SKM-1 treated with dmso at 0.1 percent for 144 hours (cell line): Measurements from ENCODE around the gene KIAA1755.

ENCODE experiments used
- DNase-seq: peaks from one replicate; lab custom pipeline; 2025; ENCODE audit not compliant: unreplicated experiment; lab: John Stamatoyannopoulos, UW

The KIAA1755 gene, protein sequence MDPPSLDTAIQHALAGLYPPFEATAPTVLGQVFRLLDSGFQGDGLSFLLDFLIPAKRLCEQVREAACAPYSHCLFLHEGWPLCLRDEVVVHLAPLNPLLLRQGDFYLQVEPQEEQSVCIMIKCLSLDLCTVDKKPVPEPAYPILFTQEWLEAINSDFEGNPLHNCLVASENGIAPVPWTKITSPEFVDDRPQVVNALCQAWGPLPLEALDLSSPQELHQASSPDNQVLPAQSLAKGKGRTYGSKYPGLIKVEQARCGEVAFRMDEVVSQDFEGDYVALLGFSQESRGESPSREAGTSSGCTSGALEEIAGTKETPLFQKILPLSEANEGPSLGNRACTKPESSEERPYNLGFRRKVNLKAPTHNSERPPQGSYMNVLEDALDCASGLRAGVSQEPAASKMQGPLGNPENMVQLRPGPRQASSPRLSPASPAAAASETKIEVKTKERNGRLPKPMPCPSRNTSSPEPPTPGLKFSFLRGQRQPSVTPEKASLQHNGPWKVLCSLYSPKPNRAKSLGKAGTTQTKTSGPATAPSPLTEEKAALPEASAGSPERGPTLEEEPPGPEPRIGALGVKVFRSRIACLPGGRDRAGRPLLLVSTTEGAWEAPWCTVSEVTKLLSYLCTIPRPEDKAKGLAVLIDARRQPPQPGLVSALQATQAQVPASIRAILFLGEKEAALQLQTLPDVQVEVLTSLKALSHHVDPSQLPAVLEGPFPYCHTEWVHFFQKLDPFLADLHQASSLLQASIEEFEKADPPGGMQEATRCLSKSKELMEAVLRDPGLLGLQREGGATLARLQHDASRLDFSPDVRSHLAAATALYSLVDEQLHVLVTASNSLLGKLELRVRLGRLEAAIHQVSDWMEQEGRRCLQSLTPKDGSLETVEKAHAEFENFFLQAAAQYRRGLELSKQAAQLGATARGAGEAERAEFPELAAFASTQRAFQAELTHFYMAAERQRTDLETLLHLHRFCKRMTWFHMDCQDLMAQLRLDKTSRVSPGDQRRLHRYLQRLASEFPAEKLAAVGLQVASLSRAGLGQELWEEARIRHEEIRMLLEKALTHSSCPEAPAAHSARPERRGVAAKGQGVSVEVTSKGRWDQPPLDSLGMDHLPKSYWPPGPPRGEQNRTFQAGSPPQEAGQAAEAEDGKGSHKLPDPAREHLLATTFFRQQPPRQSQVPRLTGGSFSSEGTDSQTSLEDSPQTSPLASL

DNA sequence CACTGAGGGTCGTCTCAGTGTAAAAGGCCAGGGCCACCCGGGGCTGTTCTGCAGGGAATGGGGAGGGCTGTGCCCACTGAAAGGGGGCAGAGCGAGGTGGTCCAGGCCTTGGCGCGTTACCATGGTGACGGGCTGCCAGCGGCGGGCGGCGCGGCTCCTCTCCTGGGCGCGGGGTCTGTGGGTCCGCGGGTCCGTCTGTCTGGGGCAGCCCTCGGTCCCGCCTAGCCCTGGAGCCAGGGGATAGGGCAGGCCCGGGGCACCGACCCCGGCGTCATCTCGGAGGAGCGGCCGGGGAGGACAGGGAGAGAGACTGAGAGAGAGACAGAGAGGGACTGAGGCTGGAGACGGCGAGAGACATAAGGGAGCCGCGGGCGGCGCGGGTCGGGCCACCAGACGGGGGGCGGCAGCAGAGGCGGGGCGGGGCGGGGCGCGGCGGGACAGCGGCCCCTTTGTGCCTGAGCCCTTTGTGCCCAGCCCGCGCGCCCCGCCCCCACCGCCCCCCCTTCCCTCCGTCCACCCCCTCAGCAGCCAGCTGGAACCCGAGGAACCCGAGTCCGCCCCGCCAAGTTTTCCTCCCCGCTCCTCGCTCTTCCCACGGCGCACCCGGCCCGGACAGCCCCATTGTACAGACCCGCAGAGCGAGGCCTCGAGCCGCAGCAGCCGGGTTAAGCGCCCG is at the start of gene KIAA1755:
Gene KIAA1755 (minus strand): TSS at position 358 of the 676 bp plus-strand sequence. CDS start 235 bp downstream, at position 123.
- no peak for DNase-seq

- DNase-seq: no peak
Measured at GRCh38 chr20:38308447-38308846, 47.9 kb upstream of the KIAA1755 start.

DNA sequence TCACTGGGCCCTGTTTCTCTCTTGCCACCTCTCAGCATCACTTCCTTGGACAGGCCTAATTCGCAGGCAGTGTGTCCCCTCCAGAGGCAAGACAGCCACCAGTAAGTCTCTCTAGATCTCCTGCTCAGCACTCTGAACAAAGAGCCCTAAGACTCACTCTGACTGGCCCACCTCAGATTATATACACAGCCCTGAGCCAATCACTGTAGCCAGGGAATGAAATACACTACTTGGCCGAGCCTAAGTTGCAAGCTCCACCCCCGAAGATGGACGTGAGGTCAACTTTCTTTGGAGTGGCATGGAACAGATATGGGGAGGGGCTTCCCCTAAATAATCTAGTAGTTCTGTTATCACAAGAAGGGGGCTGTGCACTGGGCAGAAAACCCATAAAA is 47.5 kb upstream of the KIAA1755 start:
- no peak for DNase-seq

- DNase-seq: peak; percentile 29
Measured at GRCh38 chr20:38307371-38308046, 47.0 kb upstream of the KIAA1755 start.

DNA sequence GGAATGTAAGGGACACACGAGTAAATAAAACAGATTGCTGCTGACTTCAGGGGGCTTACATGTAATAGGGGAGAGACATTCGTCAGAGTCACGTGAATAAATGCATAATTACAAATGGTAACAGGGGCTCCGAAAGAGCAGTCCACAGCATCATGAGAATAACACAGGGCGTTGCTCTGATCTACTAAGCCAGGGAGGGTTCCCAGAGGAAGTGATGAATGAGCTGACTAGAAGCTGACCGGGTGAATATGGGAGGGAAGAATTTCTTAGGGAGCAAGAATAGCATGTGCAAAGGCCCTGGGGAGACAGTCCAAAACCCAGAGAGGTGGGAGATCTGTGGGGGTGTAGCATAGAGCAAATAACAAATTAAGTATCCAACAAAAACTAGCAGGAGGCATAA is 45.8 kb upstream of the KIAA1755 start:
- DNase-seq: no peak

GRCh38 chr20:38305541-38305940 is 45.0 kb upstream of the KIAA1755 start:
- no peak for DNase-seq

DNA sequence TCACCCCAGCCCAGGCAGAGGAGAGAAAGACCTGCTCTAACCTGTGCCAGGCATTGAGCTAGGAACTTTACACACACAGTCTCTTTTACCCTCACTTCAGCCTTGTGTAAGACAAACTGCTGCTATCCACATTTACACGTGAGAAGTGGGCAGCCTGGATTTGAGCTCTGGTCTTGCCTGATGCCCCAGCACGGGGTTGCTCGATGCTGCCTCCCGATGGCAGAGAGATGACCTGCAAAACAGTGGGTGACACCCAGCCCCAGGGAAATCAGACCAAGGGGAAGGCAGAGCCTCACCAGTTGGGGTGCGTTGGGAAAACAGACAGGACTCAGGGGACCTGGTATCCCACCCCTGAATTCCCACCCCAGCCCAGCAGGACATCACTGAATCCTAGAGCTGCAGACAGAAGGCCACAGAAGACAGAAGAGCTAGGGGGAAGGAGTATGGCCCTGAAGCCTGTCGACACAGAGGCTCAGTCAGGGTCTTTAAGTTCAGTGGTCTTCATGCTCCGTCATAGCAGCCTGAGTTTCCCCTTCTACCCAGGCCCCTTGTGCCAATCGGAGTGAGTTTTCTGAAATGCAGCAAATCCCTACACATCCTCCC is 44.4 kb upstream of the KIAA1755 start:
- peak; percentile 60 for DNase-seq

GRCh38 chr20:38303908-38304379 is 43.4 kb upstream of the KIAA1755 start, which contains the start of gene BPI:
Gene BPI, plus strand, starts transcription at chr20:38304156. Its CDS starts 68 bp downstream, at chr20:38304224.
- DNase-seq: peak; percentile 99

GRCh38 chr20:38302786-38303185 is 42.3 kb upstream of the KIAA1755 start:
- DNase-seq: no peak

- DNase-seq: no peak
Measured at GRCh38 chr20:38301309-38301708, 40.8 kb upstream of the KIAA1755 start.

DNA sequence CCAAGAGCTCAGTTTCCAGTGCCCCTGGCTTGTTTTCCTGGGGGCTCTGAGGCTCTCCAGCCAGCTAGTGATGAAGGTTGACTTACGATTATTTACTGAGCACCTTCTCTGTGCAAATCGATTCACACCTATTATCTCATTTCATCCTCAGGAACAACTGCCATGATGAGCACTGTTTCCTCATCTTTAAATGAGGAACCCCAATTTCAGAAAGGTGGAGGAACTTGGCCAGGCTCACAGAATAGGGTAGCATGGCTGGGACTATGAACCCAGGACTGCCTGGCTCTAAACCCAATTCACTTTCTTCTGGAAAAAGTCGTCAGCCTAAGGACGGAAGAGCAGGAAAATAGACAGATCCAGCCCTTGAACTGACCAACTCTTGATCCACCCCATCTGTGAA is 39.9 kb upstream of the KIAA1755 start:
- DNase-seq: peak; percentile 31

GRCh38 chr20:38299963-38300362 is 39.4 kb upstream of the KIAA1755 start:
- no peak for DNase-seq

DNA sequence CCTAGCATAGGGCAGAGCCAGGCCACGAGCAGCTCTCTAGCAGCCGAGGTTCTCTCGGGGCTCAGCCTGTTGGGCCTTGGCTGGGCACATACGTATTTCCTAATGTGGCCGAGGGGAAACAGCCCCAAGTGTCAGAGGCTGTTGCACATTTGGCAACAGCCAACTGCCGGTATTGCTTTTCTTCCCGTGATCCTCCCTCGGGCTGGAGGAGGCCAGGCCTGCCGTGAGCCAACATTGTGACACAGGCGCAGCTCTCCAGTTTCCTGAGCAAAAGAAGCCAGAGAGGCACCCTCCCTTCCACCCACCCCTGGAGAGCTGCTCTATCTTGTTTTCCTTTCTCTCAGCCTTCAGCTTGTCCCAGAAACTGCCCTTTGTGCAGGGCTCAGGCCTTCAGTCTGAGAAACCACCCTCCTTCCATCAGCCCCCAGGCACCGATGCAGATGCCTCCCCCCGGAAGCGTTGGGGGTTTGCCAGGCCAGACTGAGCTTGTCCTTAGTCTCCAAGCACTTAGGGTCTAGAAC is 38.3 kb upstream of the KIAA1755 start:
- DNase-seq: peak; percentile 96

DNA sequence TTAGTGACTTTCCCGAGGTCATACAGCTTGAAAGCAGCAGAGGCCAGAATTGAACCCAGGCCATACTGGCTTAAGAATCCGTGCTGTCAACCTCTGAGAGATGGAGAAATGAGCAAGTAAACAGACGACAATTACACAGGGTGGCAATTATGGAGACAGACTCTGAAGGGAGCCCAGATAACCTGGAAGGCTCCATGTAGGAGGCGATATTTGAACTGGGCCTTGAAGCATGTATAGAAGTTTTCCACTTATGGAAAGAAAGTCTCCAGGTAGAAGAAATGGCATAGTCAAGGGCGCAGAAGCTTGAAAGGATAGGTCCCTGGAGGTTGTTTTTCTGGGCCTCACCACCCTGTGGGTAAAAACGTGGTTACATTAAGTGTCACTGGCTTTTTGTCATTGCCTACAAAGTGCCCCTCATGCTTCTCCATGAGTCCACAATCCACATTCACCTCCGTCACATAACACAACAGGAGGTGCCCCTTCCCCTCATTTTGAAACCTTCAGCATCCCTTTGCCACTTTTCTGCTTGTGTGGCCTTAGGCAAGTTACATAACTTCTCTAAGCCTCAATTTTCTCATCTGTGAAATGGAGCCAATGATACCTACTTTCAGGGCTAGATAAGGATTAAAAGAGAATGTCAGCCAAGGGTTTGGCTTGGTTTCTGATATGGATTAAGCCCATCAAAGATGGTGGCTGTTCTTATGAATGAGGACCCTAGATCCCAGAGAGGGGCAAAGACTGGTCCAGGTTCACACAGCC is 37.6 kb upstream of the KIAA1755 start:
- DNase-seq: no peak

- peak; percentile 38 for DNase-seq
Measured at GRCh38 chr20:38296433-38296832, 35.9 kb upstream of the KIAA1755 start.

GRCh38 chr20:38295811-38296210 is 35.3 kb upstream of the KIAA1755 start:
- DNase-seq: no peak

DNA sequence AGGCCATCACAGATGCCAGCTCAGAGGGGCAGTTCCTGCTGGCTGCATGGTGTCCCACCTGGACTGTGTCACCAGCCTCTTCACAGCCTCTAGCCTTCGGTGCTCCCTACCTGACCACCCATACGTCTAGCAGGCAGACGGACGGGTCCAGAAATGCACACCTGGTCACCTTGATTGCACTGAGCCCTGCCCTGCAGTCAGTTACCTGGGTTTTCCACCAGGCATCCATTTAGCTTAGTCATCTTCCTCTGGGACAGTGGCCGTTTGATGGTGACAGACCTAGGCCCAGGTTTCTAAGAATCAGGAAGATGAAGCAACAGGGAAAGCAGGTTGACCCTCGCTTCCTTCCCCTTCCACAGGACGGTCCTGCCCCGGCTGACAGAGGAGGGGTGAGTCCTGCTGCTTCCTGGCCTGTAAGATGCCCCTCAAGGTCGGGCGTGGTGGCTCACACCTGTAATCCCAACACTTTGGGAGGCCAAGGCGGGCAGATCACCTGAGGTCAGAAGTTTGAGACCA is 33.6 kb upstream of the KIAA1755 start:
- peak; percentile 33 for DNase-seq

DNA sequence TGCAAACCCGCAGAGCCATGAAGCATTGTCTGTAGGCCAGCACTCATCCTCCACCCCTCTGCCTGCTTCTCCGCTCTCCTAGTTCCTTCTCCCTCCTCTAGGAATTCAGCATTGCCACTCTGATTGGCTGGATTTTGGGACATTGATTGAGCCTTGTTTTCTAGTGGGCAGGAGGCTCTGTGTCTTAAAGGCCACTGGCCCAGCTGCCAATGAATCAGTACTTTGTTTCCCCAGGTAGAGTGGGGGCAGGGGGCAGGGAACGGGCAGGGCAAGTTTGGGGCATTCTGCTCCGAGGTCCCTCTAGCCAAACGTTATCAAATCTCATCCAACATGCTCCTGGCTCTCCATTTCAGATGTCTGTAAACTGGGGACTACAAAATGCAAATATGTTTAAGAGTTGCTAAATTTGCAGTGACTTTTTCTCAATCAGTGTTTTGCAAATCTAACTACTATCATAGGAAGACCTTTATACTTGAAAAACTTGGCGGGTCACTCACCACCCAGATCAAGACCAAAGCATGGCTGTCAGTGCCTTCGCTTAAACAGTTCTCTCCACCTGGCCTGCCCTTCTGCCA is 33.0 kb upstream of the KIAA1755 start:
- no peak for DNase-seq
